Subcutaneous abdominal adipose tissue (tissue), 5 donors: Measurements from ENCODE around the gene CNTNAP2.
"Not testable (repeated sequence)": the region's sequence is repeated elsewhere in the genome, so short reads cannot be mapped to it uniquely, and the experiment has no call there.

Experiments
- H3K27ac ChIP-seq: one replicate; pipeline ENCODE4 v1.7.0; 2013; ENCODE audit warnings: low read depth, mild to moderate bottlenecking, inconsistent platforms, low read length, moderate library complexity
- H3K27me3 ChIP-seq, 5 donors: one replicate each; pipeline ENCODE4 v1.7.0; 2013; ENCODE audit warnings: low read length in 5 of 5, inconsistent platforms in 1 of 5; ENCODE audit not compliant: control insufficient read depth in 5 of 5, insufficient read depth in 4 of 5
- H3K36me3 ChIP-seq, 5 donors: one replicate each; pipeline ENCODE4 v1.7.0; 2013; ENCODE audit warnings: low read length in 5 of 5; ENCODE audit not compliant: control insufficient read depth in 5 of 5, insufficient read depth in 5 of 5
- H3K4me1 ChIP-seq, 5 donors: one replicate each; pipeline ENCODE4 v1.7.0; 2013; ENCODE audit warnings: low read length in 5 of 5, mild to moderate bottlenecking in 3 of 5, moderate library complexity in 1 of 5; ENCODE audit not compliant: control insufficient read depth in 5 of 5, insufficient read depth in 5 of 5
- H3K4me3 ChIP-seq, 5 donors: one replicate each; pipeline ENCODE4 v1.7.0; 2013; ENCODE audit warnings: low read length in 5 of 5, low read depth in 1 of 5
- H3K9ac ChIP-seq, 5 donors: one replicate each; pipeline ENCODE4 v1.7.0; 2013; ENCODE audit warnings: low read length in 5 of 5, mild to moderate bottlenecking in 4 of 5, moderate library complexity in 3 of 5
- H3K9me3 ChIP-seq, 5 donors: one replicate each; pipeline ENCODE4 v1.7.0; 2013; ENCODE audit warnings: low read length in 5 of 5; ENCODE audit not compliant: control insufficient read depth in 5 of 5
- donor health status: healthy.
- donor health status: healthy.
- donor health status: healthy.
- donor health status: healthy.
- donor health status: healthy.

Gene CNTNAP2

DNA sequence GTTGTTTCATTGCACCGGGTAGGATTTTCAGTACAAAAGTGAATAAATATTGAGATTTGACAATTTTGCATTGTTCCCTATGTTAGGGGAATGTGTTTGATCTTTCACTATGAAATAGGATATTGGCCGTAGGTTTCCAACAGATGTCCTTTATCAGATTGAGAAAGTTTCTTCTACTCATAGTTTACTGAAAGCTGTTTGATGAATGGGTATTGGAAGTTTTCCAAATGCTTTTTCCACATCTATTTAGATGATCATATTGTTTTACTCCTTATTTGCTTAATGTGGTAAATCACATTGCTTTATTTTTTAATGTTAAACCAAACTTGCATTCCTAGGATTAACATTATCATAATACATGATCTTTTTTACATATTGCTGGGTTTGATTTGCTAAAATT, 2296.1 kb downstream of the CNTNAP2 start:
- Histone ChIP-seq H3K4me1 (no peaks in the 10 kb centered on the region), H3K36me3 (no peaks in the 10 kb centered on the region), H3K27me3 (no peaks in the 10 kb centered on the region), H3K9me3 (no peaks in the 10 kb centered on the region), H3K27ac (no peak overlapping the region), H3K4me3 (no peak overlapping the region), H3K9ac (no peak overlapping the region)

- Histone ChIP-seq H3K36me3 (no peaks in the 10 kb centered on the region), H3K9ac (no peak overlapping the region), H3K4me1 (no peaks in the 10 kb centered on the region), H3K4me3 (no peak overlapping the region), H3K9me3 (peaks cover 0 to 4% (median 0%) of the 10 kb centered on the region in 5 donors), H3K27me3 (peaks cover 0 to 11% (median 3%) of the 10 kb centered on the region in 5 donors), H3K27ac (no peak overlapping the region)
Measured at GRCh38 chr7:148419856-148420832, 2303.5 kb downstream of the CNTNAP2 start.

GRCh38 chr7:148422030-148422429, 2305.4 kb downstream of the CNTNAP2 start:
- Histone ChIP-seq H3K9ac (no peak overlapping the region), H3K36me3 (no peaks in the 10 kb centered on the region), H3K27me3 (peaks cover 0 to 11% (median 3%) of the 10 kb centered on the region in 5 donors), H3K4me3 (no peak overlapping the region), H3K4me1 (no peaks in the 10 kb centered on the region), H3K27ac (no peak overlapping the region), H3K9me3 (peaks cover 0 to 4% (median 0%) of the 10 kb centered on the region in 5 donors)

DNA sequence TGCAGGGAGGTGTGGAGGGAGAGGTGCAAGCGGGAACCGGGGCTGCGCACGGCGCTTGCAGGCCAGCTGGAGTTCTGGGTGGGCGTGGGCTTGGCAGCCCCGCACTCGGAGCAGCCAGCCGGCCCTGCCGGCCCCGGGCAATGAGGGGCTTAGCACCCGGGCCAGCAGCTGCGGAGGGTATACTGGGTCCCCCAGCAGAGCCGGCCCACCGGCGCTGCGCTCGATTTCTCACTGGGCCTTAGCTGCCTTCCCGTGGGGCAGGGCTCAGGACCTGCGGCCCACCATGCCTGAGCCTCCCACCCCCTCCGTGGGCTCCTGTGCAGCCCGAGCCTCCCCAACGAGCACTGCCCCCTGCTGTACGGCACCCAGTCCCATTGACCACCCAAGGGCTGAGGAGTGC, 2309.8 kb downstream of the CNTNAP2 start:
- not testable (repeated sequence) for H3K27ac ChIP-seq, H3K36me3 ChIP-seq, H3K27me3 ChIP-seq, H3K4me1 ChIP-seq, H3K9me3 ChIP-seq, H3K4me3 ChIP-seq, H3K9ac ChIP-seq

GRCh38 chr7:148430690-148431089, 2314.1 kb downstream of the CNTNAP2 start:
- H3K36me3 ChIP-seq, H3K9me3 ChIP-seq, H3K9ac ChIP-seq: not testable (repeated sequence)

DNA sequence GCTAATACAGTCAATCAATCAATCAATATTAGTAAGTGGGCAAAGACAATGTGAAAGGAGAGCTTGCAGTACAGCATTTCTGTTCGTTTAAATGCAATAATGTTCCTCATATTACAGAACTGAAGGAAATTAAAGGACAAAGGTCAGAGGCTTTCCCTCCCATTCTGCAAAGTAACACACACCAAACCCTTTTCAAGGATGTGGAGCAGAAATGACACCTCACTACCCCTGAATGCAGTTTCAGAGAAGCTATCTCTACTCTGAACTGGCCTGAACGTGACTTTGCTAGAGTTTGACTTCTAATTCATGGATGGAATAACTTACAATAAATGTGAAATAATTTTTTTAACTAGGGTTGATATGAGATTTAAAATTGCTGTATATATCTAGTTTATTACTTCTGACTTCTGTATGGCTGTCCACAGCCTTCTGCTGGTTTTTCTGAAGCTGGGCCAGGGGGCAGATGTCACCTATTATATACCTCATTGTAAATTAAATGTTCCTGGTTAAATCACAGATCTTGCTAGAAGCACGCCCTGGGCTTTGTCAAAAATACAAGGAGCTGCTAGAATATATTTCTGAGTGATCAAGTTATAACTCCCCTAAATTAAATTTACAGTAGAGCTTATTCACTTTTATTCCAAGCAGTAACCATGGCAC, 2317.1 kb downstream of the CNTNAP2 start:
- Histone ChIP-seq H3K4me3 (no peak overlapping the region), H3K9me3 (peaks cover 0 to 9% (median 0%) of the 10 kb centered on the region in 5 donors), H3K4me1 (peaks cover 0 to 11% (median 4%) of the 10 kb centered on the region in 5 donors), H3K27me3 (no peaks in the 10 kb centered on the region), H3K27ac (no peak overlapping the region), H3K9ac (no peak overlapping the region), H3K36me3 (no peaks in the 10 kb centered on the region)

More at GRCh38 chr7:148430690-148431089, 2314.1 kb downstream of the CNTNAP2 start:
- H3K4me1 ChIP-seq = peaks cover 0 to 11% (median 4%) of the 10 kb centered on the region in 5 donors
- H3K4me3 ChIP-seq, H3K27ac ChIP-seq, H3K27me3 ChIP-seq: not testable (repeated sequence)

DNA sequence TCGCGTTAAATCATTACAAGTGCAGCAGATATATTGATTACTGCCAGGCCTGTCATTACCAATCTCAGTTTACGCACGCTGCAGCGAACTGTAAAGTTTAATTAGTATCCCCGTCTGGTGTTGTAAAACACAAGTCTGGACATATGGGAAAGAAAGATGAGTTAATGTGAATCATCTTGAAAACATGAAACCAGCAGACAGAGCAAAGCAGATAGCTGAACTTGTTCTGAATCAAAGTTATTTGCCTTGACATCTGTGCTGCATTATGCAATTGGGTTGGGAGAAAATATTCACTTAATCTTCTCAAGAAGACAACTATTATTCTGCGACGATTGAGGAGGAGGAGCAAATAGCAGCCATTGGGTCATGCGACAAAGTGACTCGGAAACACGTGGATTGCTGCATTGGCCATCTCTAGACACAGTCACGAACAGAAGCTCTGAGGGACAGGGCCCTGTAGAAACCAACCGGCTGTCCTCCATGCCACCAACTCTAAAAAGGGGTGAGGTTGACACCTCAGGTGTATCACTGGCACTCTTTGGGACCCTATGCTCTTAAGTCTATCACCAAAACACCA, 2317.7 kb downstream of the CNTNAP2 start:
- Histone ChIP-seq H3K4me1 (peaks cover 0 to 11% (median 4%) of the 10 kb centered on the region in 5 donors), H3K9ac (no peak overlapping the region), H3K4me3 (no peak overlapping the region), H3K36me3 (no peaks in the 10 kb centered on the region), H3K27ac (no peak overlapping the region), H3K9me3 (peaks cover 0 to 9% (median 0%) of the 10 kb centered on the region in 5 donors), H3K27me3 (no peaks in the 10 kb centered on the region)

DNA sequence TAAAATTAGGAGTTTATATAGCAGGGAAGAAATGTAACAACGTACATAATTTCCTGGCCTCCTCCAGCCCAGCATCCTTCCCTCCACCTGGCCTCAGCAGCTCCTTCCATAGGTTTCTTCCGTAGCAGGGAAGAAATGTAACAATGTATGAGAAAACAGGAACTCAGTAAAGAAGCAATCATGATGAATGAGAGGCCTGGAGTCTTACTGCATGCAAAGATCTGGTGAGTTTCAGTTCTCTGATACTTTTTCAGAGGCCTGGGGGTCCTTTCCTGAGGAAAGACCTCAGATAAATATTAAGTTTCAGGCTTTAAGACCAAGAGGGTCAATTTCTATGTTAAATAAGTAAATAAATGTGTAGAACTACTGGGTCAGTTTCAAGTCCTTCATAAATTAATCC, 2318.3 kb downstream of the CNTNAP2 start:
- Histone ChIP-seq H3K9ac (no peak overlapping the region), H3K4me1 (peaks cover 0 to 11% (median 4%) of the 10 kb centered on the region in 5 donors), H3K4me3 (no peak overlapping the region), H3K27me3 (no peaks in the 10 kb centered on the region), H3K27ac (no peak overlapping the region), H3K36me3 (no peaks in the 10 kb centered on the region), H3K9me3 (peaks cover 0 to 9% (median 0%) of the 10 kb centered on the region in 5 donors)

DNA sequence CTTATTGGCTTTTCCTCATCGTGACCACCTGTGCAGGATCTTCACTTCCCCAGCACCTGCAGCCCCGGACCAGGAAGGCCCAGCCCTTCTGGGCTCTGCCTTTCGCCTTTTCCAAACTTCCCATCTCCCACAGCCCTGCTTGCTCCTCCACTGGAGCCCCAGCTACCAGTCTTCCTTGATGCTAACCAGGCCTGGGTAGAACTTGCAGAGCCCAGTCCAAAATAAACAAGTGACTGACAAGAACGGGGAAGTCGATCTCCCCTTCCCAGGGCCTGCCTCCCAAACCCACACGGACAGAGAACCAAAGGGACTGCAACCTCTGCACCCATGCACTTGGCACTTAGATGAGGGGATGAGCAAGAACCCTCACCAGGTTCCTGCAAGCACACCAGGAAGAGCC, 2319.1 kb downstream of the CNTNAP2 start:
- no peak overlapping the region for H3K27ac ChIP-seq
- no peak overlapping the region for H3K9ac ChIP-seq
- H3K4me1 ChIP-seq = peaks cover 0 to 11% (median 4%) of the 10 kb centered on the region in 5 donors

DNA sequence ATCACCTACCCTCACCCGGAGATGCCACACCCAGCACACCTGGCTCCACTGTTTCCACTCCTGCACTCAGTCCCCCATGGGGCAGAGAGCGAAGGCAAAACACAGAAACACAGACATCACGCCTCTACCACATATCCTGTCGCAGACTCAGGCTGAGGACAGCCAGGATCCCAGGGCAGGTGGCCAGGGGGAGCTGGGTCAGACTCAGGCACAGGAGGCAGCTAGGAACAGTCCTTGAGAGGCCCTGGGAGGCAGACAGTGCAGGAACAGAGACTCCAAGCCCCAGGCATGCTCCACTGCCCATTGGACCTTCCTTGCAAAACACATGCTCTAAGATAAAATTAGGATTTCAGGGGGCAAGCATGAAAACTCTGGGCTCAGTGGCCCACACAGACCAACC, 2319.5 kb downstream of the CNTNAP2 start:
- H3K9ac ChIP-seq = no peak overlapping the region
- peaks cover 0 to 9% (median 0%) of the 10 kb centered on the region in 5 donors for H3K9me3 ChIP-seq
- no peak overlapping the region for H3K4me3 ChIP-seq
- H3K36me3 ChIP-seq = no peaks in the 10 kb centered on the region
- no peak overlapping the region for H3K27ac ChIP-seq
- no peaks in the 10 kb centered on the region for H3K27me3 ChIP-seq
- peaks cover 0 to 11% (median 4%) of the 10 kb centered on the region in 5 donors for H3K4me1 ChIP-seq

More for the DNA sequence above, 2319.1 kb downstream of the CNTNAP2 start:
- no peaks in the 10 kb centered on the region for H3K27me3 ChIP-seq
- H3K36me3 ChIP-seq = no peaks in the 10 kb centered on the region
- H3K4me3 ChIP-seq = no peak overlapping the region
- peaks cover 0 to 9% (median 0%) of the 10 kb centered on the region in 5 donors for H3K9me3 ChIP-seq
